ENCODE results near the gene FBXO5.
A peak's percentile ranks its signal among the peaks of the same experiment; 100 is the strongest.
"Not testable (repeated sequence)": the region's sequence is repeated elsewhere in the genome, so short reads cannot be mapped to it uniquely, and the experiment has no call there.

The FBXO5 gene

GRCh38 chr6:152986978-152987377 is 4.1 kb upstream of the FBXO5 start:
- DNase-seq (ENCODE audit: low spot score) = no peak

DNA sequence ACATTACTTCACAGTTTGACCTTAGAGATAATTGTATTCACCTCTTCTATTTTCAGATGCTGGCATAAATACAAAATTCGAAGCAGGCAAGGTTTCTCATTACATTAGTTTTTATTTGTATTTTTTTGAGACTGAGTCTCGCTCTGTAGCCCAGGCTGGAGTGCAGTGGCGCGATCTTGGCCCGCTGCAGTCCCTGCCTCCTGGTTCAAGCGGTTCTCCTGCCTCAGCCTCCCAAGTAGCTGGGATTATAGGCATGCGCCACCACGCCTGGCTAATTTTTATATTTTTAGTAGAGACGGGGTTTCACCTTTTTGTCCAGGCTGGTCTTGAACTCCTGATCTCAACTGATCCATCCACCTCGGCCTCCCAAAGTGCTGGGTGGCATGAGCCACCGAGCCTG is 2.5 kb upstream of the FBXO5 start:
- not testable (repeated sequence) for DNase-seq (ENCODE audit: low spot score)

- DNase-seq (ENCODE audit: low spot score) = no peak
Observed at GRCh38 chr6:152984513-152984872, 1.7 kb upstream of the FBXO5 start.

GRCh38 chr6:152983637-152984512 is 1.0 kb upstream of the FBXO5 start:
- peak; percentile 97 for DNase-seq (ENCODE audit: low spot score)

DNA sequence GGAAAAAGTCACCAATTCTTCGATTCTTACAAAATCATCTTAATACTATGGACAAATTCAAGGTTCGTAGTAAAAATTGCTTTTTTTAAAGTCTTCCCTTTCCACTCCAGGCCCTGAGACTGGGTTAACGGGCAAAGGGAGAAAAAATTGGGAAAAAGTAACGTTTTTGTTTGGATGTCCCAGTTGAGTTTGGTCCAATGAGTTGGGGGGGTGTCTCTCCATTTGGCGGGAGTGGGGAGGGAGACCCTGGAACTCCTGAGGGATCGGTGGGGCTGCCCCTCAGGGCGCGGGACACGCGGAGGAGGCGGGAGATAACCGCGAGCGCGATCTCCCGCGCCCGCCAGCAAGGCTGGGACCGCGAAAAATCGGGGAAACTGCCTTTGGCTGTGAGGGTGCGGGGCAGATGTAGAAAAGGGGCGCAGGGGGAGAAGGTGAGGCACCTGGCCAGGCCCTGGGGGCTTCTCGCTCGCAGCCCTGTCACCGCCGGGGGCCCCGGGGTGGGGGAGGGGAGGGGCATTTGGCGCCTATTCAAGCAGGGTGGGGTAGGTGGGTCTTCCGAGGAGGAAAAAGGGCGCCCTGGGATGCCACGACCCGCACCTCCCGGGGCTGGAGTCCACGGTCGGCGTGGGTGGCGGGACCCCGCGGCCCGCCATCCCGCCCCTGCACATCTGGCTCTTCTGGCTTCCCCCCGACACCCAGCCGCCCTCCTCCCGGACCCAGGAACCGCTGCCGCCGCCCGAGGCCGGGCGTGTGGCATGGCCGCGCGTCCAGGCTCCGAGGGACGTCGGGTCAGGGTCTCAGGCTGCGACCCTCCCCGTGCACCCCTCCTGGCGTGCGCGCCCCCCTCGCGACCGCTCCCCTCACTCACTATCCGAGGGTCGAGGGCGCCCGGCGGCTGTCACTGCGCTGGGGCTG is 595 bp downstream of the FBXO5 start:
- no peak for DNase-seq (ENCODE audit: low spot score)

DNA sequence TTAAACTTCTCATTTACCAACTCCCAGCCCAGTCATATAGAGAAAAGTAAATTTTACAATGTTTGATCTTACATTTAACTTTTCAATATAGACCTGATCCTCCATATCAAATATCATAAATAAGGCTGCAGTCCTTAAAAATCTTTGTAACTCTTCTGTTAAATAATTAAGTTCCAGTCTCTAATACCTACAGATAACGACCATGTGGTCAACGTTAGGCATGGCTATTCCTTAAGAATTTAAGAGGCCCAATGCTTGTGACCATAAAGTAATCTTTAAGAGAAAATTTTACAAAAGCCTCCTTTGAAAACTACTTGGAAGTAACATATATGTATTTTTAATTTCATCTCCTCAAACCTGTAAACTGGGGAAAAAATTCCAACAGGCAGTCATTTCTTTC is 1.6 kb downstream of the FBXO5 start:
- no peak for DNase-seq (ENCODE audit: low spot score)

- DNase-seq (ENCODE audit: low spot score) = no peak
Observed at GRCh38 chr6:152980656-152981055, 2.2 kb downstream of the FBXO5 start.

DNA sequence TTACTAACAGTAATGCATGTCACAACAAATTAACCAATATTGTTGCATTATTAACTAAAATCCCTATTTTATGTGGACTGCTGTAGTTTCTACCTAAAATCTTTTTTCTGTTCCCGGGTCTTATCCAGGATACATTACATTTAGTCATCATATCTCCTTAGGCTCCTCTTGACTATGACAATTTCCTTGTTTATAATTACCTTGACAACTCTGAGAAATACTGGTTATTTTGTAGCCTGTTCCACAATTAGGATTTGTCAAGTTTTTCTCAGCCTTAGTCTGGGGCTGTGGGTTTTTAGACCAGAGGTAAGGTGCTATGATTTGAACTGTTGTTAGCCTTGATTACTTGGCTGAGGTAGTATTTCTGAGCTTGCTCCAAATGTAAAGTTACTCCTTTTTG is 3.7 kb downstream of the FBXO5 start:
- DNase-seq (ENCODE audit: low spot score) = no peak

GRCh38 chr6:152978058-152978457 is 4.8 kb downstream of the FBXO5 start:
- DNase-seq (ENCODE audit: low spot score) = no peak

GRCh38 chr6:152977556-152977955 is 5.3 kb downstream of the FBXO5 start:
- no peak for DNase-seq (ENCODE audit: low spot score)

DNA sequence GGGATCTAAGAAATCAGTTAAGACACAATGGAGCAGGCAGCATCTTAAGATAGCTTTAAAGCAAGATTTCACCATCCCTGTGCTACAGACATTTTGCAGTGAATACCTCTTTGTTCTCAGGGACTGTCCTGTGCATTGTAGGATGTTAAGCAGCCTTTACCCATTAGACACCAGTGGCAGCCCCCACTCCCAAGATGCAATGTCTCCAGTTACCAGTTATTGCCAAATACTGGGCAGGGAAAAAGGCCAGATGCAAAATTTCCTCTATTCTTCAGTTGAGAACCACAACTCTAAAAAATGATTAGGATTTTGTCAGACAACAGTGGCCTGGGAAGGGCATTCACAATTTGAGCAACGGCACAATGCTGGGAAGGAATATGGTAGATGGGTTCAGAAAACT is 6.1 kb downstream of the FBXO5 start:
- DNase-seq (ENCODE audit: low spot score) = no peak

DNA sequence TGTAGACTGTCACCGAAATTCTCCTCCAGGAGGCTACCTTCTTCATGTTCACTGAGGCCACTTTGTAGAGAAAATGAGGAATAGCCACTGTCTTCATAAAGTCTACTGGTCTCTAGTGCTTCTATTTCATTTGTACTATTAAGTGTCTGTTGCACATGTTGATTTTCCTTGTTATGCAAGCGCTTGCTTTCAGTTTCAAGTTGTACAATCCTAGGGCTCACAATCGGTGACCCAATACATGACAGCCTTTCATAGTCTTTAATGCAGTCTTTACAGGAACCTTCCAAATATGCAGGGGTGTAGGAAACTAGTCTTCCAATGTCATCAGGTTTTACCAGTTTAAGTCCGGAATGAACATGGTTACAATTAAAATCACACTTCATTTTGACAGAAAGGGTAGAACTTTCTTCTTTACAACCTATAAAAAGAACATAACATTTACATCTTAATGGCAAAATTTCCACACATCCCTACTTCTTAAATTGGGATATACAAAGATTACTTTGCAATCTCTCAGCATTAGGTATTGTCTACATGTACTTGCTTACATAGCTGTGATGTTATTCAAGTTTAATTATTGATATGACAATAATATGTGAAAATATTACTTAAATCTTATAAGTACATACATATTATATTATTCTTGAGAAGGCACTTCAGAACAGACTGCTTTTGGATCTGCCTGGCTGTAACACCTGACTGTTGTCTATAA is 7.5 kb downstream of the FBXO5 start:
- DNase-seq (ENCODE audit: low spot score) = no peak

- DNase-seq (ENCODE audit: low spot score) = no peak
Observed at GRCh38 chr6:152973916-152974315, 8.9 kb downstream of the FBXO5 start.

DNA sequence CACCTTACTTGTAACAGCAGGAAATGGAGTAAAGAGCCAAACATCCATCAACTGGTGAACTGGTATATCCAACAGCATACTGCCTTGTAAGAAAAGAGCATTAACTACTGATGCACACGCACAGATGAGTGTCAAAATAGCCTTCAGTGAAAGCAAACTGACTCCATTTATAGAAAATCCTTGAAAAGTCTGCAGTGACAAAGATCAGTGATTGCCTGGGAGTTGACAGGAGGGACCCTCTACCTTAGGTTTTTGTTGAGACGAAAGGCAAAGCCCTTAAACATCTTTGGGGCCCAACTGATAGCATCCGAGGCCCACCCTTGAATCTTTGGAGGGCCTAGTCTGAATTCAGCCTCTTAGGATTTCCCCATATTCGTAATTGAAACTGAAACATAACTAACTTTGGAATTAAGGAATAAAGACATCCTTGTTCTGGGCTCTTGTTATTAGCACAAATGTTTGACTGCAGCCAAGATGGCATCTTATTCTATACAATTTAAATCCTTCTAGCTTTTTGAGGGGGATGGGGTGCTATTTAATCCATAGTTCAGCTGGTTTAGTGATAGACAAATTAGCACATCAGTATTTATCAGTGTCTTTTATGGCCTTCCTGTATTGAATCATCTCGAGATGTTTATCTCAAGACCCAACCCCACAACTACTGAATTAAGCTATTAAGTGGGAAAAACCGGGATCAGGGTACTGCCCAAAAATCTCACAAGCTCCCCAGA is 13.0 kb downstream of the FBXO5 start:
- no peak for DNase-seq (ENCODE audit: low spot score)

- DNase-seq (ENCODE audit: low spot score) = not testable (repeated sequence)
Observed at GRCh38 chr6:152966168-152966894, 16.5 kb downstream of the FBXO5 start.

GRCh38 chr6:152959333-152959732 is 23.5 kb downstream of the FBXO5 start:
- no peak for DNase-seq (ENCODE audit: low spot score)

- no peak for DNase-seq (ENCODE audit: low spot score)
Observed at GRCh38 chr6:152957796-152958195, 25.0 kb downstream of the FBXO5 start.

DNA sequence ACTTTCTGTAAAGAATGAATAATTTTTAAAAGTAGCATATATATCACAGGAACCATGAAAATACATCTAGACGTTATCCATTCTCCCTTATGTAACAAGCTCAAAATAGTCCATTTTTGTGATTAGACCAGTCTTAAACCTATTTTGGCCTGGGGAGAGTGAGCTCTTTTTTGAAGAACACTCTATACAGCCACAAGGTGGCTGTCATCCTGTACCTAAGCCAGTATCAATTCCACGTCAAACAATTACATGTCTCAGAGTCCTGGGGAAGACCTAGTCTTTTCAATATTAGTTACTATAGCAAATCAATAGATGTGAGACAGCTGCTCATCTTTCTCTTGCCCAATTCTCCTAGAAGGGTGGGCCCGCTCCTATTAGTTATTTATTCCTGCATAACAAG is 28.4 kb downstream of the FBXO5 start:
- DNase-seq (ENCODE audit: low spot score) = no peak

DNA sequence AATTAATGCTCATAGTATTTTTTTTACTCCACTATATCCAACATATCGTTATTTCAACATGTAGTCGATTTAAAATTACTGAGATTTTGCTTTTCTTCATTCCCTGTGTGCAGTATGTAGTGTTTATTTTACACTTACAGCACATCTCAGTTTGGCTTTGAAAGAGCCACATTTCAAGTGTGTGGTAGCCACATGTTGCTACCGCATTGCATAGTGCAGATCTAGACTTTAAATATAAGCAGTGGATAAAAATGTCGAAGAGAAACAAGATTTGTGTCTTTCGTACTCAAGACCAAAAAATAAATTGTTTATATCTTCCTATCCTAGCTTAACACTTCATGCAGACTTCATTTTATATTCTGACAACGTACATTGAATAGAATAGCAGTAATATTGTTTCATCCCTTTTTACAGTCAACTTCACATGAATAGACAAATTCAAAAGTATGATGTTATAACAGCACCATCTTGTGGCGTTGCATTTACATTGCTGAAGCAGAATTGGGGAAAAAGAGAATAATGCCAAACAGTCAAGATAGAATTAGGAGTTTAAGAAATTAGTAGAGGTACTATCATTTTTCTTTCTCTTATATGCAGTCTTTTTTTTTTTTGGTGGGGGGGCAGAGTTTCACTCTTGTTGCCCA is 29.9 kb downstream of the FBXO5 start:
- peak; percentile 29 for DNase-seq (ENCODE audit: low spot score)

- DNase-seq (ENCODE audit: low spot score) = peak; percentile 38
Observed at GRCh38 chr6:152952045-152952444, 30.8 kb downstream of the FBXO5 start.

- no peak for DNase-seq (ENCODE audit: low spot score)
Observed at GRCh38 chr6:152950240-152950639, 32.6 kb downstream of the FBXO5 start.
